Epithelial cell of proximal tubule (primary cell): ENCODE results near the gene SFTA2. TPM values are rescaled to one million over a fixed set of nuclear protein-coding genes. Genes with fewer than 3 reads are reported as not detected.
A peak's percentile ranks its signal among the peaks of the same experiment; 100 is the strongest.

ENCODE experiments used
- DNase-seq: peaks from one replicate; pipeline ENCODE4 v3.0.0-alpha.2; 2011; ENCODE audit warnings: low read depth
- H3K4me3 ChIP-seq: 2 replicates; pipeline ENCODE4 v1.5.1; 2011; ENCODE audit warnings: low read depth, mild to moderate bottlenecking, low read length
- CTCF ChIP-seq: conservative IDR thresholded peaks from 2 replicates; pipeline ENCODE4 v1.5.1; 2012; ENCODE audit warnings: low read depth, mild to moderate bottlenecking, low read length
- total RNA-seq: library from RNA; depleted of rRNA; stranded (reverse); fragments of >200 nt; gene quantifications from 2 replicates; pipeline ENCODE4 v1.2.3, GENCODE V29; 2015

Gene SFTA2
- total RNA-seq, 1 donor from 2014 or later, result 8.7 TPM

DNA sequence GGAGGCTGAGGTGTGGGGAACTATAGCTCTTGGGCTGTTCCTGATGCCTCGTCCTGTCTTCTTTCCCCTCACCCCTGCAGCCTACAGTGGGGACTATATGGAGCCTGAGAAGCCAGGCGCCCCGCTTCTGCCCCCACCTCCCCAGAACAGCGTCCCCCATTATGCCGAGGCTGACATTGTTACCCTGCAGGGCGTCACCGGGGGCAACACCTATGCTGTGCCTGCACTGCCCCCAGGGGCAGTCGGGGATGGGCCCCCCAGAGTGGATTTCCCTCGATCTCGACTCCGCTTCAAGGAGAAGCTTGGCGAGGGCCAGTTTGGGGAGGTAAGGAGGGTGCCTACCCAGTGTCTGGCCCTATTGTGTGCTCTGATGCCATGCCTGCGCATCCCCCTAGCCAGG lies 35.4 kb downstream of the SFTA2 start:
- TF ChIP-seq CTCF, result no peak
- no peak for DNase-seq
- no peak overlapping the region for H3K4me3 ChIP-seq

- no peak for DNase-seq
- H3K4me3 ChIP-seq, result no peak overlapping the region
- no peak for TF ChIP-seq CTCF
Measured at GRCh38 chr6:30895343-30895742, 36.6 kb downstream of the SFTA2 start.

- no peak for TF ChIP-seq CTCF
- no peak overlapping the region for H3K4me3 ChIP-seq
- DNase-seq, result no peak
Measured at GRCh38 chr6:30894935-30895334, 37.0 kb downstream of the SFTA2 start.

DNA sequence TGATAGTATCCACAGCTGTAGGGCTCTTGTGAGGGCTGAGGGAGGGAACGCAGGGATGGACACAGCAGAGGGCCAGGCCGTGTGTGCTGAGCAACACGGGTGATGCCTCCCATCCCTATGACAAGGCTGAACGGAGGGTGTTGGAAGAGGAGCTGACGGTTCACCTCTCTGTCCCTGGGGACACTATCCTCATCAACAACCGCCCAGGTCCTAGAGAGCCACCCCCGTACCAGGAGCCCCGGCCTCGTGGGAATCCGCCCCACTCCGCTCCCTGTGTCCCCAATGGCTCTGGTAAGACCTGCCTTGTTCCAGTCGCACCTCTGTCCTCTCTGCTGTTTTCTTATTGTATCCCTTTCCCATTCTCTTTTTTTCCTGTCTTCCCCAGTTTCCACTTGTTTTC lies 37.6 kb downstream of the SFTA2 start:
- H3K4me3 ChIP-seq, result no peak overlapping the region
- TF ChIP-seq CTCF, result no peak
- DNase-seq, result no peak

DNA sequence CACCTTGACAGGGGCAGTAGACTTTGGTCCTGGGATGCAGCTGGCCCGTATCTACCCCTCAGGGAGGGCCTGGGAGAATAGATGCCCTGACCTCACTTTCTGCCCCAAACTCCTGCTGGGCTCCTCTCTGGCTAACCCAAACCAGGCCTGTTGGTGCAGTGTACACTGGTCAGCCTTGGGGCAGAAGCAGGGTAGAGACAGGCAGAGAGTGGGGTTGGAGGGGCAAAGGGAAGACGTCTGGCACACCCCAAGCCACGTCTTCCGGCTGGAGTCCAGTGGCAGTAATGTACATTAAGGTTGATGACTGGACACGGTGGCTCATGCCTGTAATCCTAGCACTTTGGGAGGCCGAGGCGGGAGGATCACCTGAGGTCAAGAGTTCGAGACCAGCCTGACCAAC lies 38.3 kb downstream of the SFTA2 start:
- no peak overlapping the region for H3K4me3 ChIP-seq
- TF ChIP-seq CTCF, result no peak
- no peak for DNase-seq

GRCh38 chr6:30893001-30893591 lies 38.9 kb downstream of the SFTA2 start:
- H3K4me3 ChIP-seq, result no peak overlapping the region
- DNase-seq, result no peak
- TF ChIP-seq CTCF, result peak; percentile 23

DNA sequence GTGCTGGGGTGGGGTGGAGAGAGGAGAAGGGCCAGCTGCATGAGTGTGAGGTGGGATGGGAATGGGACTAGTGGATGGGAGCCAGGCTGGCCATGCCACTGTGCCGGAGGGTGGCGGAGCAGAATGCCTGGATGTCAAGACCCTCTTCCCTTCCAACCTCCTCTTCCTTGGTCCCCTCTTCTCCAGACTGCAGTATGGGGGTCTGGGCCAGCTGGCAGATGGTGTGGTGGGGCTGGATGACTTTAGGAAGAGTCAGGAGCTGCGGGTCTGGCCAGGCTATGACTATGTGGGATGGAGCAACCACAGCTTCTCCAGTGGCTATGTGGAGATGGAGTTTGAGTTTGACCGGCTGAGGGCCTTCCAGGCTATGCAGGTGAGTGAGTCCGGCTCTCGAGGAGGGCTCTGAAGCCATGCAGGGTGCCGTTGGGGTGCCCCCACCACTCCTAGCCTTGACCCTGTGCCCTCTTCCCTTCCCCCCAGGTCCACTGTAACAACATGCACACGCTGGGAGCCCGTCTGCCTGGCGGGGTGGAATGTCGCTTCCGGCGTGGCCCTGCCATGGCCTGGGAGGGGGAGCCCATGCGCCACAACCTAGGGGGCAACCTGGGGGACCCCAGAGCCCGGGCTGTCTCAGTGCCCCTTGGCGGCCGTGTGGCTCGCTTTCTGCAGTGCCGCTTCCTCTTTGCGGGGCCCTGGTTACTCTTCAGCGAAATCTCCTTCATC lies 40.0 kb downstream of the SFTA2 start:
- no peak for DNase-seq
- no peak for TF ChIP-seq CTCF
- no peak overlapping the region for H3K4me3 ChIP-seq
